Caco-2 (cell line): ENCODE measurements around the gene UHRF2. TPM values are rescaled to one million over a fixed set of nuclear protein-coding genes. Genes with fewer than 3 reads are reported as not detected.

Source experiments
- BruUV-seq: library from RNA; stranded (reverse); fragments of 400-500 nt; replicated peaks from 2 replicates; lab custom pipeline; 2021; lab: Mats Ljungman, UMichigan
- CTCF ChIA-PET: fragments of 300-600 bp; sonication (Branson Sonifier 250); formaldehyde crosslinking; loops from one replicate; lab custom pipeline; 2022; ENCODE audit warnings: antibody characterized with exemption; lab: Charles Lee
- POLR2A ChIA-PET: fragments of 300-600 bp; sonication (Branson Sonifier 250); formaldehyde crosslinking; loops from one replicate; lab custom pipeline; 2022; ENCODE audit warnings: antibody characterized with exemption; lab: Charles Lee
- DNase-seq, 2 experiments: peaks; one replicate each; pipeline versions ENCODE4 v3.0.0 to v3.0.0-alpha.2; 2020 to 2022
- H3K27me3 ChIP-seq: replicated peaks from 2 replicates; pipeline ENCODE4 v1.6.0; 2011; ENCODE audit warnings: low read length; ENCODE audit not compliant: control insufficient read depth, insufficient read depth
- H3K36me3 ChIP-seq: 2 replicates; pipeline ENCODE4 v1.5.1; 2011; ENCODE audit warnings: low read length; ENCODE audit not compliant: control insufficient read depth, insufficient read depth
- H3K4me1 ChIP-seq: fragments of 250-450 bp; sonication (Bioruptor Pico); 2 replicates; pipeline ENCODE4 v1.5.1; 2020; ENCODE audit warnings: mild to moderate bottlenecking
- H3K4me3 ChIP-seq: 2 replicates; pipeline ENCODE4 v1.5.1; 2011; ENCODE audit warnings: low read depth, mild to moderate bottlenecking, control low read depth, low read length
- H3K9me3 ChIP-seq: fragments of 250-450 bp; sonication (Bioruptor Pico); 2 replicates; pipeline ENCODE4 v1.5.1; 2020; ENCODE audit warnings: mild to moderate bottlenecking, moderate library complexity
- H3K27ac Mint-ChIP-seq: one replicate; pipeline ENCODE4 v1.8.0; 2022; ENCODE audit warnings: mixed read lengths; ENCODE audit not compliant: unreplicated experiment
- H3K27me3 Mint-ChIP-seq: one replicate; pipeline ENCODE4 v1.8.0; 2022; ENCODE audit warnings: mixed read lengths; ENCODE audit not compliant: insufficient read depth, unreplicated experiment
- H3K36me3 Mint-ChIP-seq: one replicate; pipeline ENCODE4 v1.8.0; 2022; ENCODE audit warnings: mild to moderate bottlenecking, mixed read lengths; ENCODE audit not compliant: insufficient read depth, unreplicated experiment
- H3K4me1 Mint-ChIP-seq: one replicate; pipeline ENCODE4 v1.8.0; 2022; ENCODE audit warnings: low read depth, mixed read lengths; ENCODE audit not compliant: unreplicated experiment
- H3K4me3 Mint-ChIP-seq: one replicate; pipeline ENCODE4 v1.8.0; 2022; ENCODE audit warnings: mild to moderate bottlenecking, moderate library complexity, mixed read lengths; ENCODE audit not compliant: unreplicated experiment
- H3K9me3 Mint-ChIP-seq: one replicate; pipeline ENCODE4 v1.8.0; 2022; ENCODE audit warnings: mixed read lengths; ENCODE audit not compliant: unreplicated experiment
- CTCF ChIP-seq, 2 experiments: fragments of 200-600 bp in 1 of 2; IDR thresholded peaks; 1 replicate in 1 of 2; 2 replicates in 1 of 2; pipeline versions ENCODE4 v1.5.1 to v1.8.0; 2011 to 2022; ENCODE audit warnings: antibody characterized with exemption in 1 of 2, control low read depth in 1 of 2, inconsistent platforms in 1 of 2, low read depth in 1 of 2, low read length in 1 of 2, mild to moderate bottlenecking in 1 of 2, moderate library complexity in 1 of 2; ENCODE audit not compliant: insufficient read depth in 1 of 2, severe bottlenecking in 1 of 2, unreplicated experiment in 1 of 2
- intact Hi-C: fragments of 100-400 bp; cut with micrococcal nuclease; formaldehyde crosslinking; loops from one replicate; pipeline ENCODE4 v1.10.0; 2022; ENCODE audit not compliant: unreplicated experiment
- total RNA-seq: library from RNA; stranded (reverse); gene quantifications from 2 replicates; pipeline ENCODE4 v1.2.3, GENCODE V29; 2022

Gene UHRF2
- total RNA-seq, 1 experiment from 2014 or later = 38.1 TPM

GRCh38 chr9:6553866-6554265, 140.9 kb downstream of the UHRF2 start:
- Histone ChIP-seq H3K4me3 (no peak overlapping the region), H3K36me3 (0 out of 2 replicates have a peak, but pooled peaks cover 2% of the 10 kb centered on the region), H3K4me1 (no peaks in the 10 kb centered on the region), H3K9me3 (no peaks in the 10 kb centered on the region), H3K27me3 (no peaks in the 10 kb centered on the region)
- H3K4me1 Mint-ChIP-seq = peaks cover 7% of the 10 kb centered on the region
- no peak overlapping the region for H3K27ac Mint-ChIP-seq
- ChIA-PET POLR2A (no interaction called here), CTCF (no interaction called here)
- no TSS peak for BruUV-seq
- intact Hi-C loops = no loop called here
- no peak for TF ChIP-seq CTCF (IDR thresholded peaks at IDR 0.05; ENCODE audit: insufficient read depth in 1 of 2, low read depth in 1 of 2, low read length in 1 of 2, severe bottlenecking in 1 of 2, unreplicated experiment in 1 of 2)
- DNase-seq = no peak
- H3K27me3 Mint-ChIP-seq = no peaks in the 10 kb centered on the region
- peaks cover 98% of the 10 kb centered on the region for H3K36me3 Mint-ChIP-seq
- H3K4me3 Mint-ChIP-seq = no peak overlapping the region
- H3K9me3 Mint-ChIP-seq = no peaks in the 10 kb centered on the region

Other genes starting within 250 kb of the UHRF2 start
- not detected in 2 replicates for gene IL33, start 197.4 kb upstream of the UHRF2 start, total RNA-seq
- not detected in 2 replicates for gene TPD52L3, start 84.8 kb upstream of the UHRF2 start, total RNA-seq
- 276 and 320 TPM in 2 replicates for gene GLDC, start 232.5 kb downstream of the UHRF2 start, total RNA-seq